ENCODE measurements around the gene CDK14.

DNA sequence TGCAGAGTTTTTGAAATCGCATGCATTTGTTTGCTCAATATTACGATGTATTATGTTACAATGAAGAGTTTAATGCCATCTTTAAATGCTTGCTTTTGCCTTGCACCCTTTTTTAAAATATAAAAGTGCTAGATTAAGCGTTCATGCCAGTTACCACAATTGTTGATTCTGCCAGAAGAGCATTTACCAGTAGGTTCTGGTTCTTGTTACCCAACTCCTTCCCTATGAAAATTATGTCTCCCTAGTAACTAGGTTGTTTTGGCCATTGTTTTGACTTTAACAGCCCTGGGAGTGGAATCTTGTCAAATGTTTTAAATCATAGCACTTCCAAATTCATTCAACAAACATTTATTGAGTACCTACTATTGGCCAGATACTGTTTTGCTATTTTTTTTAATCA lies 32.8 kb upstream of the CDK14 start:
- TF ChIP-seq, protein P1, sequence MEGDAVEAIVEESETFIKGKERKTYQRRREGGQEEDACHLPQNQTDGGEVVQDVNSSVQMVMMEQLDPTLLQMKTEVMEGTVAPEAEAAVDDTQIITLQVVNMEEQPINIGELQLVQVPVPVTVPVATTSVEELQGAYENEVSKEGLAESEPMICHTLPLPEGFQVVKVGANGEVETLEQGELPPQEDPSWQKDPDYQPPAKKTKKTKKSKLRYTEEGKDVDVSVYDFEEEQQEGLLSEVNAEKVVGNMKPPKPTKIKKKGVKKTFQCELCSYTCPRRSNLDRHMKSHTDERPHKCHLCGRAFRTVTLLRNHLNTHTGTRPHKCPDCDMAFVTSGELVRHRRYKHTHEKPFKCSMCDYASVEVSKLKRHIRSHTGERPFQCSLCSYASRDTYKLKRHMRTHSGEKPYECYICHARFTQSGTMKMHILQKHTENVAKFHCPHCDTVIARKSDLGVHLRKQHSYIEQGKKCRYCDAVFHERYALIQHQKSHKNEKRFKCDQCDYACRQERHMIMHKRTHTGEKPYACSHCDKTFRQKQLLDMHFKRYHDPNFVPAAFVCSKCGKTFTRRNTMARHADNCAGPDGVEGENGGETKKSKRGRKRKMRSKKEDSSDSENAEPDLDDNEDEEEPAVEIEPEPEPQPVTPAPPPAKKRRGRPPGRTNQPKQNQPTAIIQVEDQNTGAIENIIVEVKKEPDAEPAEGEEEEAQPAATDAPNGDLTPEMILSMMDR (IDR thresholded peaks at IDR 0.05; ENCODE audit: low read length) = no peak
- no peak for TF ChIP-seq EZH2 (optimal IDR thresholded peaks at IDR 0.05; ENCODE audit: low read depth, low read length)
